ENCODE results near the gene GABPA.

DNA sequence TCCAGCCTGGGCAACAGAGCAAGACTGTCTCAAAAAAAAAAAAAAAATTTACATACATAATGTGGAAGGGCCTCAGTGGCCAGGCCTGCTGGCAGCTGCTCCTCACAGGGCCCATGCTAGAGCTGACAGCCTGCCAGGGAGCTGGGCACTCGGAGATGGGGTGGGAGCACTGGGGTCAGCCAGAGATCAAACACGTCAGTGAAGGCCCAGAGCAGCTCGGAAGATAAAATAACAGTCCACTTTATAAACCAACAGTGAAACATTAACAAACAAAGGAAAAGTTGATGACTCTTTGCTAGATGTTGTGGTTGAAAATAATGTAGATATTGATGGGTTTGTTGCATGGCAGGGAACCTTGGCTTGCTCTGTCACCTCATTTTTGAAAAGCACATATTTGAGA, 42.8 kb upstream of the GABPA start:
- TF ChIP-seq POLR2A (IDR thresholded peaks at IDR 0.05; ENCODE audit: low read depth, low read length) (no peak), POLR2AphosphoS5 (IDR thresholded peaks at IDR 0.05; ENCODE audit: low read depth, low read length) (no peak), TAF1 (IDR thresholded peaks at IDR 0.05; ENCODE audit: low read depth, low read length) (no peak), SPI1 (IDR thresholded peaks at IDR 0.05; ENCODE audit: low read depth, low read length) (no peak)

All from GM12891 (cell line).